Sigmoid colon (tissue), 4 donors: Measurements from ENCODE around the gene HEY2.

Source experiments
- POLR2AphosphoS5 ChIP-seq, 4 donors: sonication (generic); formaldehyde crosslinking; IDR thresholded peaks; one replicate each; pipeline ENCODE4 v1.6.1; 2017; ENCODE audit warnings: antibody characterized with exemption in 4 of 4
- TF ChIP-seq, protein P1 (sequence below), 4 experiments: fragments of 450-650 bp in 3 of 4; fragments of 200-600 bp in 1 of 4; IDR thresholded peaks; one replicate each; pipeline ENCODE4 v1.5.1; 2016 to 2019; ENCODE audit warnings: antibody characterized with exemption in 4 of 4, mild to moderate bottlenecking in 3 of 4, moderate library complexity in 2 of 4

DNA sequence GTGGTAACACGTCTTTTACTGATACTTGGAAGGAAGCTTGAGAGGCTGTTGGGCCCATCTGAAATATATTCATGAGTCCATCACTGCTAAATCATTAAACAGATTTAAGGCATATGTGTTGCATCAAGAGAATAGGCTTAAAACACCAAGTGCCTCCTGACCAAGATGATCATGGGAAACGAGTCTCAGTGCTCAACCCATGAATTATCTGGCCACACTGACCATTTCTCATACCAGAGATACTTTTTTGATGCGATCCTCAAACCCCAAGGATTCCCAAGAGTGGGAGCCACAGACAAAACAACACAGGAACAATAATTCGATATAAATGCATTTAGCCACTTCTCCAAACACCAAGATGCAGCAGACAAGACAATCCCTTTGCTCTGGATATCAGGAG is 17.2 kb downstream of the HEY2 start:
- no peak for TF ChIP-seq POLR2AphosphoS5 (IDR thresholded peaks at IDR 0.05)
- TF ChIP-seq, protein P1, sequence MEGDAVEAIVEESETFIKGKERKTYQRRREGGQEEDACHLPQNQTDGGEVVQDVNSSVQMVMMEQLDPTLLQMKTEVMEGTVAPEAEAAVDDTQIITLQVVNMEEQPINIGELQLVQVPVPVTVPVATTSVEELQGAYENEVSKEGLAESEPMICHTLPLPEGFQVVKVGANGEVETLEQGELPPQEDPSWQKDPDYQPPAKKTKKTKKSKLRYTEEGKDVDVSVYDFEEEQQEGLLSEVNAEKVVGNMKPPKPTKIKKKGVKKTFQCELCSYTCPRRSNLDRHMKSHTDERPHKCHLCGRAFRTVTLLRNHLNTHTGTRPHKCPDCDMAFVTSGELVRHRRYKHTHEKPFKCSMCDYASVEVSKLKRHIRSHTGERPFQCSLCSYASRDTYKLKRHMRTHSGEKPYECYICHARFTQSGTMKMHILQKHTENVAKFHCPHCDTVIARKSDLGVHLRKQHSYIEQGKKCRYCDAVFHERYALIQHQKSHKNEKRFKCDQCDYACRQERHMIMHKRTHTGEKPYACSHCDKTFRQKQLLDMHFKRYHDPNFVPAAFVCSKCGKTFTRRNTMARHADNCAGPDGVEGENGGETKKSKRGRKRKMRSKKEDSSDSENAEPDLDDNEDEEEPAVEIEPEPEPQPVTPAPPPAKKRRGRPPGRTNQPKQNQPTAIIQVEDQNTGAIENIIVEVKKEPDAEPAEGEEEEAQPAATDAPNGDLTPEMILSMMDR (IDR thresholded peaks at IDR 0.05), result no peak
